Gastroesophageal sphincter (tissue), 3 donors: Measurements from ENCODE around the gene CD28.

Experiments
- CTCF ChIP-seq, 4 experiments: fragments of 200-600 bp in 2 of 4; fragments of 450-650 bp in 2 of 4; sonication (generic) in 1 of 4; IDR thresholded peaks; one replicate each; pipeline ENCODE4 v1.5.1; 2017 to 2019; ENCODE audit warnings: antibody characterized with exemption in 4 of 4, mild to moderate bottlenecking in 2 of 4, moderate library complexity in 2 of 4
- EP300 ChIP-seq: sonication (generic); formaldehyde crosslinking; IDR thresholded peaks from one replicate; pipeline ENCODE4 v1.6.1; 2017; ENCODE audit warnings: antibody characterized with exemption, mild to moderate bottlenecking
- POLR2A ChIP-seq, 2 donors: fragments of 450-650 bp; IDR thresholded peaks; one replicate each; pipeline ENCODE4 v1.6.1; 2017; ENCODE audit warnings: antibody characterized with exemption in 2 of 2, mild to moderate bottlenecking in 2 of 2, moderate library complexity in 1 of 2
- POLR2AphosphoS5 ChIP-seq: sonication (generic); formaldehyde crosslinking; IDR thresholded peaks from one replicate; pipeline ENCODE4 v1.6.1; 2017; ENCODE audit warnings: antibody characterized with exemption

DNA sequence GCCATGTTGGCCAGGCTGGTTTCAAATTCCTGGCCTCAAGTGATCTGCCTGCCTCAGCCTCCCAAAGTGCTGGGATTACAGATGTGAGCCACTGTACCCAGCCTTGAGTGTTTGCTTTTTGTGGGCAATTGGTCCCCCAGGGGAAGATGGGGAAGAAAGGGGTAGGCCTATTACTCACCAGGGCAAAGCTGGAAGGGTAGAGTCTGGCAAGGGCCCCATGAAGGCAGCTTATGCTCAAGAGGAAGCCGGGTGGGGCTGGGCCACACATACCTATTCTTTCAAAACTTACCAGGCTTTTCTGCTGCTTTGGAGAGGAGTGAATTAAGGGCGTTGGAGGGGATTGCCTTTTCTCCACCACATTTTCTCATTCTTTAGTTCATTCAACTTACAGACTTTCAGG, 24.5 kb upstream of the CD28 start:
- TF ChIP-seq POLR2A (IDR thresholded peaks at IDR 0.05): no peak
- TF ChIP-seq CTCF (IDR thresholded peaks at IDR 0.05): no peak
- no peak for TF ChIP-seq EP300
- TF ChIP-seq POLR2AphosphoS5: no peak
